GM12878 (cell line): ENCODE measurements around the gene NUCB1. TPM values are rescaled to one million over a fixed set of nuclear protein-coding genes. Genes with fewer than 3 reads are reported as not detected.

Source experiments
- CHD2 ChIP-seq: IDR thresholded peaks from 2 replicates; pipeline ENCODE4 v1.6.1; 2011; ENCODE audit warnings: low read depth, low read length, improper control_type of control experiment, borderline replicate concordance
- MTA2 ChIP-seq: fragments of 450-650 bp; IDR thresholded peaks from 2 replicates; pipeline ENCODE4 v1.6.1; 2016; ENCODE audit warnings: low read depth, mild to moderate bottlenecking, moderate library complexity
- MTA3 ChIP-seq: IDR thresholded peaks from 2 replicates; pipeline ENCODE4 v1.6.1; 2012; ENCODE audit warnings: low read length, inconsistent platforms, borderline replicate concordance
- NR2C2 ChIP-seq: IDR thresholded peaks from 2 replicates; pipeline ENCODE4 v1.6.1; 2011; ENCODE audit warnings: borderline replicate concordance, low read depth; ENCODE audit not compliant: control insufficient read depth, insufficient read length
- SIN3A ChIP-seq: IDR thresholded peaks from 2 replicates; pipeline ENCODE4 v1.6.1; 2012; ENCODE audit warnings: low read depth, low read length, improper control_type of control experiment
- ZBED1 ChIP-seq: IDR thresholded peaks from 2 replicates; pipeline ENCODE4 v1.6.1; 2016; ENCODE audit warnings: borderline replicate concordance
- ZZZ3 ChIP-seq: IDR thresholded peaks from 2 replicates; pipeline ENCODE4 v1.6.1; 2011; ENCODE audit warnings: low read depth; ENCODE audit not compliant: control insufficient read depth, insufficient read length
- polyA plus RNA-seq, 11 experiments: library from polyadenylated mRNA; depleted of rRNA in 4 of 11; unstranded in 6 of 11; stranded (reverse) in 5 of 11; fragments of >200 nt; fragmentation: Nextera tagmentation in 4 of 11; fragmentation: Illumina TruSeq in 1 of 11; extraction: Ambion mirVana in 4 of 11; extraction: Trizol in 1 of 11; gene quantifications; 1 replicate in 1 of 11; 2 replicates in 10 of 11; pipeline versions ENCODE4 v1.2.1 to v1.2.3, GENCODE V29; 2011 to 2016; ENCODE audit warnings: inconsistent platforms in 2 of 11, missing spikeins in 2 of 11, low read depth in 1 of 11
- total RNA-seq, 4 experiments: library from RNA; depleted of rRNA in 3 of 4; stranded (reverse); fragments of >200 nt in 3 of 4; fragmentation: Illumina TruSeq in 1 of 4; extraction: Trizol in 1 of 4; gene quantifications; 2 replicates each; pipeline versions ENCODE4 v1.2.1 to v1.2.3, GENCODE V29; 2013 to 2021
- TF ChIP-seq, protein P1 (sequence below): IDR thresholded peaks from 2 replicates; pipeline ENCODE4 v1.6.1; 2011; ENCODE audit warnings: borderline replicate concordance, low read depth, mild to moderate bottlenecking, moderate library complexity, mixed read lengths, low read length; ENCODE audit not compliant: insufficient read depth; ENCODE audit errors: extremely low read length
- TF ChIP-seq, protein P2 (sequence below): fragments of 450-650 bp; IDR thresholded peaks from 2 replicates; pipeline ENCODE4 v1.6.1; 2018; ENCODE audit warnings: borderline replicate concordance, mild to moderate bottlenecking; ENCODE audit not compliant: partially characterized antibody

The NUCB1 gene
- total and polyA plus RNA-seq, 10 of the 15 experiments (the other 5 are each of a cell fraction or from before 2014, with no cell fraction given) = 1.8 to 112 (median 44.5) TPM

DNA sequence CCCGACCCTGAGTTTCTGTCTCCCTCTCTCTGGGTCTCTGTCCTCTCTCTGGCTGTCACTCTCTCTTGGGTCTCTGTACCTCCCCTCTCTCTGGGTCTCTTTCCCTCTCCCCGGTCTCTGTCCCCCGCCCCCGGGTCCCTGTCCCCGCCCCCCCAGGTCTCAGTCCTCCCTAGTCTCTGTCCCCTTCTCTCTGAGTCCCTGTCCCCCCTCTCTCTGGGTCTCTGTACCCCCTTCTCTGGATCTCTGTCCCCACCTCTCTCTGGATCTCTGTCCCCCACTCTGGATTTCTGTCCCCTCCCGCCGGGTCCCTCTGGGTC, 62.7 kb downstream of the NUCB1 start (continued):
- TF ChIP-seq ZBED1 (no peak), MTA2 (no peak), CHD2 (no peak), NR2C2 (no peak), MTA3 (no peak), ZZZ3 (no peak), SIN3A (no peak)
- TF ChIP-seq, protein P1, sequence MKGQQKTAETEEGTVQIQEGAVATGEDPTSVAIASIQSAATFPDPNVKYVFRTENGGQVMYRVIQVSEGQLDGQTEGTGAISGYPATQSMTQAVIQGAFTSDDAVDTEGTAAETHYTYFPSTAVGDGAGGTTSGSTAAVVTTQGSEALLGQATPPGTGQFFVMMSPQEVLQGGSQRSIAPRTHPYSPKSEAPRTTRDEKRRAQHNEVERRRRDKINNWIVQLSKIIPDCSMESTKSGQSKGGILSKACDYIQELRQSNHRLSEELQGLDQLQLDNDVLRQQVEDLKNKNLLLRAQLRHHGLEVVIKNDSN = no peak
- TF ChIP-seq, protein P2, sequence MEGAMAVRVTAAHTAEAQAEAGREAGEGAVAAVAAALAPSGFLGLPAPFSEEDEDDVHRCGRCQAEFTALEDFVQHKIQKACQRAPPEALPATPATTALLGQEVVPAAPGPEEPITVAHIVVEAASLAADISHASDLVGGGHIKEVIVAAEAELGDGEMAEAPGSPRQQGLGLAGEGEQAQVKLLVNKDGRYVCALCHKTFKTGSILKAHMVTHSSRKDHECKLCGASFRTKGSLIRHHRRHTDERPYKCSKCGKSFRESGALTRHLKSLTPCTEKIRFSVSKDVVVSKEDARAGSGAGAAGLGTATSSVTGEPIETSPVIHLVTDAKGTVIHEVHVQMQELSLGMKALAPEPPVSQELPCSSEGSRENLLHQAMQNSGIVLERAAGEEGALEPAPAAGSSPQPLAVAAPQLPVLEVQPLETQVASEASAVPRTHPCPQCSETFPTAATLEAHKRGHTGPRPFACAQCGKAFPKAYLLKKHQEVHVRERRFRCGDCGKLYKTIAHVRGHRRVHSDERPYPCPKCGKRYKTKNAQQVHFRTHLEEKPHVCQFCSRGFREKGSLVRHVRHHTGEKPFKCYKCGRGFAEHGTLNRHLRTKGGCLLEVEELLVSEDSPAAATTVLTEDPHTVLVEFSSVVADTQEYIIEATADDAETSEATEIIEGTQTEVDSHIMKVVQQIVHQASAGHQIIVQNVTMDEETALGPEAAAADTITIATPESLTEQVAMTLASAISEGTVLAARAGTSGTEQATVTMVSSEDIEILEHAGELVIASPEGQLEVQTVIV = no peak
